WERI-Rb-1 (cell line): ENCODE data around the gene ECI2.
A peak's percentile ranks its signal among the peaks of the same experiment; 100 is the strongest.

Source experiments
- DNase-seq: peaks from one replicate; pipeline ENCODE4 v3.0.0-alpha.2; 2020
- H3K27ac ChIP-seq: fragments of 250-450 bp; sonication (Bioruptor Pico); 2 replicates; pipeline ENCODE4 v1.5.1; 2020; ENCODE audit warnings: mild to moderate bottlenecking, moderate library complexity
- H3K27me3 ChIP-seq: fragments of 250-450 bp; sonication (Bioruptor Pico); 2 replicates; pipeline ENCODE4 v1.5.1; 2021; ENCODE audit warnings: mild to moderate bottlenecking, low read depth, moderate library complexity; ENCODE audit not compliant: insufficient read depth, severe bottlenecking
- H3K36me3 ChIP-seq: fragments of 250-450 bp; sonication (Bioruptor Pico); 2 replicates; pipeline ENCODE4 v1.5.1; 2020; ENCODE audit warnings: mild to moderate bottlenecking, moderate library complexity
- H3K4me3 ChIP-seq: 2 replicates; pipeline ENCODE4 v1.5.1; 2011; ENCODE audit warnings: low read depth, mild to moderate bottlenecking, control low read depth, low read length
- H3K9me3 ChIP-seq: fragments of 250-450 bp; sonication (Bioruptor Pico); 2 replicates; pipeline ENCODE4 v1.5.1; 2021; ENCODE audit warnings: mild to moderate bottlenecking, moderate library complexity; ENCODE audit not compliant: severe bottlenecking
- CTCF ChIP-seq: IDR thresholded peaks from 2 replicates; pipeline ENCODE4 v1.5.1; 2011; ENCODE audit warnings: low read depth, mild to moderate bottlenecking, control low read depth, inconsistent platforms, low read length

The ECI2 gene

GRCh38 chr6:4105980-4106536, 29.3 kb downstream of the ECI2 start:
- Histone ChIP-seq H3K27ac (peak overlapping the region; percentile 11), H3K36me3 (no peaks in the 10 kb centered on the region)

GRCh38 chr6:4103929-4104328, 31.4 kb downstream of the ECI2 start:
- no peaks in the 10 kb centered on the region for H3K27me3 ChIP-seq
- H3K9me3 ChIP-seq = peaks cover 4% of the 10 kb centered on the region
- TF ChIP-seq CTCF = no peak
- no peak overlapping the region for H3K4me3 ChIP-seq
- H3K27ac ChIP-seq = no peak overlapping the region
- H3K36me3 ChIP-seq = 0 out of 2 replicates have a peak, but pooled peaks cover 2% of the 10 kb centered on the region
- DNase-seq = no peak

More at GRCh38 chr6:4105980-4106536, 29.3 kb downstream of the ECI2 start:
- DNase-seq = no peak
- Histone ChIP-seq H3K27me3 (no peaks in the 10 kb centered on the region), H3K4me3 (no peak overlapping the region), H3K9me3 (peaks cover 4% of the 10 kb centered on the region)
- no peak for TF ChIP-seq CTCF

DNA sequence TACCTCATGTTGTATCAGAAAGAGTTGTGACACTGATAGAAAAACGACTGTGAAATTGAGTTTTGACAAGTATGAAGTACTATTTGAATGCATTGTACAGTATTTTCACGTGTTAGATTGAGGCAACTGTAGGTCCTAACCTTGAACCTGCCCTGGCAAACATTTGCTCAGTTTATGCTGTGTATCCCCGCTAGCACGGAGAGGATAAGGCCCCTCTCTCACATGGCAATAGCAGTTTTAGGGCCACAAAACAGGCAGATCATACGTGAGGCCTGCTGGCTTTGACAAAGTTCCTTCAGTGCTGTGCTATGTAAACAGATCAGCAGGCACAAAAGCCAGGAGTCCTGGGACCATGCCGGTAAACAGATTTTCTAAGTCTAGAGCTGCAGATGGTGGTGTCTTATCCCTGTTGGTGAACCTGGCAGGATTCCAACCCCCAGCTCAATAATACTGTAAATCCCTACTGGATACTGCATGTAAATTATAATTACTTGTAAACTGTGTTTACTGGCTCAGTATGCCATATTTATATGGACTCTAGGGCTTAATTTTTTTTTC, 32.6 kb downstream of the ECI2 start:
- H3K4me3 ChIP-seq = no peak overlapping the region
- H3K36me3 ChIP-seq = 0 out of 2 replicates have a peak, but pooled peaks cover 2% of the 10 kb centered on the region
- peaks cover 4% of the 10 kb centered on the region for H3K9me3 ChIP-seq
- peak; percentile 93 for DNase-seq
- H3K27me3 ChIP-seq = no peaks in the 10 kb centered on the region
- no peak for TF ChIP-seq CTCF
- peak overlapping the region; percentile 79 for H3K27ac ChIP-seq

DNA sequence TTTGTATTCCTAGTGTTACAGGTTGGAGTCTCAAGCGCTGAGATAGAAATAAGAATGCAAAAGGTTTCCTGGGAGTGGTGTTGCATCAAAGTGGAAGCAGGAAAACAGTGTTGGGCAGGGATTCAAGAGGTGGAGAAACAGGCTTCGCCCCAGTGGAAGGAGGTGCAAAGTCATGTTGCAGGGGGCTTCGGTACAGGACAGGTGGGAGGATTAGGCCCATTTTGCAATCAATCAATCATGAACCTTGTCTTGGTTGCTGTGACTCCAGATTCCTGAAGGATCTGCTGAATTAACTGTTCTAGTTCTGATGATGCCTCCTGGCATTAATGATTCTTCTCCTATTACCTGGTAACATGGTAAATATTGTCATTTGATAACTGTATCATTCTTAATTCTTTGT, 34.1 kb downstream of the ECI2 start:
- peaks cover 4% of the 10 kb centered on the region for H3K9me3 ChIP-seq
- H3K36me3 ChIP-seq = 0 out of 2 replicates have a peak, but pooled peaks cover 2% of the 10 kb centered on the region
- no peak overlapping the region for H3K27ac ChIP-seq
- no peak for TF ChIP-seq CTCF
- no peaks in the 10 kb centered on the region for H3K27me3 ChIP-seq
- no peak overlapping the region for H3K4me3 ChIP-seq
- no peak for DNase-seq

GRCh38 chr6:4100655-4101054, 34.7 kb downstream of the ECI2 start:
- DNase-seq = no peak
- TF ChIP-seq CTCF = no peak
- Histone ChIP-seq H3K4me3 (no peak overlapping the region), H3K9me3 (peaks cover 4% of the 10 kb centered on the region), H3K36me3 (0 out of 2 replicates have a peak, but pooled peaks cover 2% of the 10 kb centered on the region), H3K27me3 (no peaks in the 10 kb centered on the region), H3K27ac (no peak overlapping the region)

- TF ChIP-seq CTCF = no peak
These were observed 42.1 kb downstream of the ECI2 start for GRCh38 chr6:4093288-4093687.

More at GRCh38 chr6:4093288-4093687, 42.1 kb downstream of the ECI2 start:
- H3K4me3 ChIP-seq = no peak overlapping the region
- no peak overlapping the region; the same call in 1 of the 2 replicates for H3K27ac ChIP-seq
- no peaks in the 10 kb centered on the region for H3K27me3 ChIP-seq
- H3K36me3 ChIP-seq = no peaks in the 10 kb centered on the region
- no peak for DNase-seq
- peaks cover 4% of the 10 kb centered on the region for H3K9me3 ChIP-seq
